Fibroblast of pulmonary artery (primary cell): ENCODE data around the gene ABITRAM.
"Not testable (repeated sequence)": the region's sequence is repeated elsewhere in the genome, so short reads cannot be mapped to it uniquely, and the experiment has no call there.

Source experiments
- DNase-seq: peaks from one replicate; pipeline ENCODE4 v3.0.0-alpha.2; 2010; ENCODE audit warnings: low read depth
- H3K4me3 ChIP-seq: replicated peaks from 2 replicates; pipeline ENCODE4 v1.5.1; 2011; ENCODE audit warnings: low read depth, mild to moderate bottlenecking, control low read depth, low read length, moderate library complexity
- CTCF ChIP-seq: IDR thresholded peaks from 2 replicates; pipeline ENCODE4 v1.5.1; 2011; ENCODE audit warnings: mild to moderate bottlenecking, control low read depth, low read length, inconsistent platforms; ENCODE audit errors: missing control alignments

ABITRAM gene

GRCh38 chr9:108934323-108934893 is at the start of gene ABITRAM:
Gene ABITRAM, plus strand, starts transcription at chr9:108934400. Its CDS starts 87 bp downstream, at chr9:108934487.
- peak; percentile 86 for DNase-seq
- TF ChIP-seq CTCF, result no peak
- peak within 1 kb of the TSS; percentile 96 for H3K4me3 ChIP-seq

GRCh38 chr9:108884701-108885100 is 49.5 kb upstream of the ABITRAM start:
- no peak overlapping the region for H3K4me3 ChIP-seq
- no peak for TF ChIP-seq CTCF
- DNase-seq, result no peak

- no peak overlapping the region for H3K4me3 ChIP-seq
- TF ChIP-seq CTCF, result no peak
- peak; percentile 95 for DNase-seq
These were observed 48.4 kb upstream of the ABITRAM start for GRCh38 chr9:108885643-108886348.

GRCh38 chr9:108886594-108887271 is 47.5 kb upstream of the ABITRAM start:
- DNase-seq, result peak; percentile 23
- not testable (repeated sequence) for H3K4me3 ChIP-seq

- peak; percentile 51 for TF ChIP-seq CTCF
- H3K4me3 ChIP-seq, result no peak overlapping the region
- DNase-seq, result peak; percentile 70
These were observed 44.5 kb upstream of the ABITRAM start for GRCh38 chr9:108889649-108890067.

GRCh38 chr9:108894225-108894997 is 39.8 kb upstream of the ABITRAM start:
- H3K4me3 ChIP-seq, result no peak overlapping the region
- DNase-seq, result no peak
- no peak for TF ChIP-seq CTCF
